ENCODE results near the gene SERPINA6.
"Not testable (repeated sequence)": the region's sequence is repeated elsewhere in the genome, so short reads cannot be mapped to it uniquely, and the experiment has no call there.

The SERPINA6 gene

GRCh38 chr14:94322648-94323570, at the start of gene SERPINA6:
Gene SERPINA6 (minus strand): TSS chr14:94323336. CDS start chr14:94314648, 8,688 bp downstream.
- H3K4me1 Mint-ChIP-seq (ENCODE audit: low read depth), result no peaks in the 10 kb centered on the region
- no peak within 1 kb of the TSS for H3K4me3 Mint-ChIP-seq
- peaks cover under 1% of the 10 kb centered on the region for H3K9me3 Mint-ChIP-seq
- no peaks in the 10 kb centered on the region for H3K36me3 Mint-ChIP-seq (ENCODE audit: low read depth)
- peaks cover 24% of the 10 kb centered on the region for H3K27me3 Mint-ChIP-seq
- no peak within 1 kb of the TSS for H3K27ac Mint-ChIP-seq

- H3K27me3 Mint-ChIP-seq, result no peaks in the 10 kb centered on the region
- no peak overlapping the region for H3K4me3 Mint-ChIP-seq
- H3K36me3 Mint-ChIP-seq (ENCODE audit: low read depth), result no peaks in the 10 kb centered on the region
- no peak overlapping the region for H3K27ac Mint-ChIP-seq
- H3K4me1 Mint-ChIP-seq (ENCODE audit: low read depth), result no peaks in the 10 kb centered on the region
- H3K9me3 Mint-ChIP-seq, result no peaks in the 10 kb centered on the region
Observed at GRCh38 chr14:94372021-94372605, 49.0 kb upstream of the SERPINA6 start.

- no peaks in the 10 kb centered on the region for H3K9me3 Mint-ChIP-seq
- H3K27ac Mint-ChIP-seq, result no peak overlapping the region
- no peaks in the 10 kb centered on the region for H3K36me3 Mint-ChIP-seq (ENCODE audit: low read depth)
- no peaks in the 10 kb centered on the region for H3K4me1 Mint-ChIP-seq (ENCODE audit: low read depth)
- no peaks in the 10 kb centered on the region for H3K27me3 Mint-ChIP-seq
- no peak overlapping the region for H3K4me3 Mint-ChIP-seq
Observed at GRCh38 chr14:94370524-94370910, 47.4 kb upstream of the SERPINA6 start.

- not testable (repeated sequence) for H3K36me3 Mint-ChIP-seq (ENCODE audit: low read depth)
Observed at GRCh38 chr14:94369766-94370523, 46.8 kb upstream of the SERPINA6 start.

GRCh38 chr14:94368956-94369355, 45.8 kb upstream of the SERPINA6 start:
- H3K9me3 Mint-ChIP-seq, result no peaks in the 10 kb centered on the region
- peak overlapping the region; percentile 26 for H3K27ac Mint-ChIP-seq
- no peaks in the 10 kb centered on the region for H3K4me1 Mint-ChIP-seq (ENCODE audit: low read depth)
- H3K4me3 Mint-ChIP-seq, result no peak overlapping the region
- H3K27me3 Mint-ChIP-seq, result no peaks in the 10 kb centered on the region
- H3K36me3 Mint-ChIP-seq (ENCODE audit: low read depth), result no peaks in the 10 kb centered on the region

More at GRCh38 chr14:94369766-94370523, 46.8 kb upstream of the SERPINA6 start:
- H3K27me3 Mint-ChIP-seq; H3K4me3 Mint-ChIP-seq; H3K4me1 Mint-ChIP-seq (ENCODE audit: low read depth); H3K27ac Mint-ChIP-seq; H3K9me3 Mint-ChIP-seq: not testable (repeated sequence)

GRCh38 chr14:94368243-94368590, 45.1 kb upstream of the SERPINA6 start:
- Mint-ChIP-seq H3K27me3 (no peaks in the 10 kb centered on the region), H3K4me3 (no peak overlapping the region), H3K4me1 (ENCODE audit: low read depth) (no peaks in the 10 kb centered on the region), H3K9me3 (no peaks in the 10 kb centered on the region), H3K27ac (no peak overlapping the region), H3K36me3 (ENCODE audit: low read depth) (no peaks in the 10 kb centered on the region)

- Mint-ChIP-seq H3K27me3 (peaks cover under 1% of the 10 kb centered on the region), H3K4me3 (no peak overlapping the region), H3K4me1 (ENCODE audit: low read depth) (no peaks in the 10 kb centered on the region), H3K36me3 (ENCODE audit: low read depth) (no peaks in the 10 kb centered on the region), H3K9me3 (no peaks in the 10 kb centered on the region), H3K27ac (no peak overlapping the region)
Observed at GRCh38 chr14:94367347-94368242, 44.5 kb upstream of the SERPINA6 start.

GRCh38 chr14:94366146-94366915, 43.2 kb upstream of the SERPINA6 start, which contains the start of gene SERPINA2:
Gene SERPINA2 (minus strand): TSS chr14:94366698.
- Mint-ChIP-seq H3K27me3 (peaks cover 5% of the 10 kb centered on the region), H3K36me3 (ENCODE audit: low read depth) (no peaks in the 10 kb centered on the region), H3K4me1 (ENCODE audit: low read depth) (no peaks in the 10 kb centered on the region), H3K9me3 (no peaks in the 10 kb centered on the region), H3K27ac (no peak within 1 kb of the TSS), H3K4me3 (no peak within 1 kb of the TSS)

- Mint-ChIP-seq H3K9me3 (no peaks in the 10 kb centered on the region), H3K36me3 (ENCODE audit: low read depth) (no peaks in the 10 kb centered on the region), H3K4me3 (no peak overlapping the region), H3K4me1 (ENCODE audit: low read depth) (no peaks in the 10 kb centered on the region), H3K27ac (no peak overlapping the region), H3K27me3 (peaks cover 5% of the 10 kb centered on the region)
Observed at GRCh38 chr14:94365624-94366023, 42.5 kb upstream of the SERPINA6 start.

- Mint-ChIP-seq H3K4me3 (no peak overlapping the region), H3K27me3 (peaks cover 9% of the 10 kb centered on the region), H3K9me3 (no peaks in the 10 kb centered on the region), H3K27ac (no peak overlapping the region), H3K36me3 (ENCODE audit: low read depth) (no peaks in the 10 kb centered on the region), H3K4me1 (ENCODE audit: low read depth) (no peaks in the 10 kb centered on the region)
Observed at GRCh38 chr14:94364964-94365363, 41.8 kb upstream of the SERPINA6 start.

GRCh38 chr14:94364037-94364436, 40.9 kb upstream of the SERPINA6 start:
- H3K9me3 Mint-ChIP-seq, result no peaks in the 10 kb centered on the region
- no peak overlapping the region for H3K4me3 Mint-ChIP-seq
- H3K27ac Mint-ChIP-seq, result no peak overlapping the region
- peaks cover 15% of the 10 kb centered on the region for H3K27me3 Mint-ChIP-seq
- no peaks in the 10 kb centered on the region for H3K36me3 Mint-ChIP-seq (ENCODE audit: low read depth)
- no peaks in the 10 kb centered on the region for H3K4me1 Mint-ChIP-seq (ENCODE audit: low read depth)

GRCh38 chr14:94363151-94363624, 40.1 kb upstream of the SERPINA6 start:
- H3K36me3 Mint-ChIP-seq (ENCODE audit: low read depth), result no peaks in the 10 kb centered on the region
- H3K4me3 Mint-ChIP-seq, result no peak overlapping the region
- H3K27me3 Mint-ChIP-seq, result peaks cover 23% of the 10 kb centered on the region
- no peaks in the 10 kb centered on the region for H3K9me3 Mint-ChIP-seq
- H3K27ac Mint-ChIP-seq, result no peak overlapping the region
- no peaks in the 10 kb centered on the region for H3K4me1 Mint-ChIP-seq (ENCODE audit: low read depth)

- Mint-ChIP-seq H3K4me1 (ENCODE audit: low read depth) (no peaks in the 10 kb centered on the region), H3K4me3 (no peak overlapping the region), H3K27me3 (peaks cover 28% of the 10 kb centered on the region), H3K36me3 (ENCODE audit: low read depth) (no peaks in the 10 kb centered on the region), H3K27ac (no peak overlapping the region), H3K9me3 (no peaks in the 10 kb centered on the region)
Observed at GRCh38 chr14:94362614-94363133, 39.5 kb upstream of the SERPINA6 start.

All from stimulated activated naive CD8-positive, alpha-beta T cell treated with anti-CD3 and anti-CD28 coated beads, Interleukin-15, Interleukin-2, amounts not matched to agents 100 ng/mL and 50 ng/mL, for 24 hours (primary cell).